GM13976 (cell line): ENCODE measurements around the gene CD93.

Experiments used
- DNase-seq: peaks from one replicate; pipeline ENCODE4 v3.0.0; 2012; ENCODE audit warnings: low spot score
- in situ Hi-C: fragments of 300-500 bp; cut with MboI; formaldehyde crosslinking; loops from one replicate; pipeline ENCODE4 v1.12.0; 2022; ENCODE audit warnings: low sequenced_read_pairs, mixed read lengths, inconsistent platforms; ENCODE audit not compliant: unreplicated experiment
- TF ChIP-seq, protein P1 (sequence below): IDR thresholded peaks from 2 replicates; pipeline ENCODE4 v1.5.1; 2012; ENCODE audit warnings: borderline replicate concordance, mild to moderate bottlenecking; ENCODE audit not compliant: insufficient read depth; ENCODE audit errors: extremely low read depth, missing control alignments, control extremely low read depth

CD93 gene

DNA sequence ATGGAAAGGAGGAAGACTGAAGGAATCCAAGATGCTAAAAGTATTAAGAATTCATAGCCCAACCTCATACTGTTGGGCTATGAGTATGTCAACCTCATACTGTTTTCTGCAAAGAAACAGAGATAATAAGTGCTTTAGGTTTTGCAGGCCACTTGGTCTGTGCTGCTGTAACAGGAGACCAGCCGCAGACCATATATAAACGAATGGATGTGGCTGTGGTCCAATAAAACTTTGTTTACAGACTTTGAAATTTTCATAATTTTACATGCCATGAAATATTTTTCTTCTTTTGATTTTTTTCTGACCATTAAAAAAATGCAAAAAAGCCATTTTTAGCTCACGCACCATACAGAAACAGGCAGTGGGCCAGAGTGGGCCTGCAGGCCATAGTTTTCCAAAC is 23.0 kb downstream of the CD93 start:
- DNase-seq = no peak
- TF ChIP-seq, protein P1, sequence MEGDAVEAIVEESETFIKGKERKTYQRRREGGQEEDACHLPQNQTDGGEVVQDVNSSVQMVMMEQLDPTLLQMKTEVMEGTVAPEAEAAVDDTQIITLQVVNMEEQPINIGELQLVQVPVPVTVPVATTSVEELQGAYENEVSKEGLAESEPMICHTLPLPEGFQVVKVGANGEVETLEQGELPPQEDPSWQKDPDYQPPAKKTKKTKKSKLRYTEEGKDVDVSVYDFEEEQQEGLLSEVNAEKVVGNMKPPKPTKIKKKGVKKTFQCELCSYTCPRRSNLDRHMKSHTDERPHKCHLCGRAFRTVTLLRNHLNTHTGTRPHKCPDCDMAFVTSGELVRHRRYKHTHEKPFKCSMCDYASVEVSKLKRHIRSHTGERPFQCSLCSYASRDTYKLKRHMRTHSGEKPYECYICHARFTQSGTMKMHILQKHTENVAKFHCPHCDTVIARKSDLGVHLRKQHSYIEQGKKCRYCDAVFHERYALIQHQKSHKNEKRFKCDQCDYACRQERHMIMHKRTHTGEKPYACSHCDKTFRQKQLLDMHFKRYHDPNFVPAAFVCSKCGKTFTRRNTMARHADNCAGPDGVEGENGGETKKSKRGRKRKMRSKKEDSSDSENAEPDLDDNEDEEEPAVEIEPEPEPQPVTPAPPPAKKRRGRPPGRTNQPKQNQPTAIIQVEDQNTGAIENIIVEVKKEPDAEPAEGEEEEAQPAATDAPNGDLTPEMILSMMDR = no peak
- in situ Hi-C loops = no loop called here

DNA sequence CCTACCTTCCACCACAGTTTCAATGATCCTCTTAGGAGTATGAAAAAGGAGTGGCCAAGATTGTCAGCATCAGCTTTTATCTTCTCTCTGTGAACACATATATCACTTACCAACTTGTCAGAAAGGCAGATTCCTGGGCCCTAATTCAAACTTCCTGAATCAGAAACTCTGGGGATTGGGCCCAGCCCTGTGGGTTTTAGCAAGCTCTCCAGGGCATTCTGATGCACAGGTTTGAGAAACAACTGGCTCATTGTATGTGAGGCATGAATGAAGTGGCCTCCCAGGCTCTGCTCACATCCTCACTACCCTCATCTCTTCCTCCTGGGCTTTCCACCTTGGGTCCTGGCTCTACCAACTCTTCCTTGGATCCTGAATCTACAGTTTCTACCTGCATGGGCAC is 23.5 kb downstream of the CD93 start:
- in situ Hi-C loops = no loop called here
- TF ChIP-seq, protein P1 = no peak
- DNase-seq = no peak

DNA sequence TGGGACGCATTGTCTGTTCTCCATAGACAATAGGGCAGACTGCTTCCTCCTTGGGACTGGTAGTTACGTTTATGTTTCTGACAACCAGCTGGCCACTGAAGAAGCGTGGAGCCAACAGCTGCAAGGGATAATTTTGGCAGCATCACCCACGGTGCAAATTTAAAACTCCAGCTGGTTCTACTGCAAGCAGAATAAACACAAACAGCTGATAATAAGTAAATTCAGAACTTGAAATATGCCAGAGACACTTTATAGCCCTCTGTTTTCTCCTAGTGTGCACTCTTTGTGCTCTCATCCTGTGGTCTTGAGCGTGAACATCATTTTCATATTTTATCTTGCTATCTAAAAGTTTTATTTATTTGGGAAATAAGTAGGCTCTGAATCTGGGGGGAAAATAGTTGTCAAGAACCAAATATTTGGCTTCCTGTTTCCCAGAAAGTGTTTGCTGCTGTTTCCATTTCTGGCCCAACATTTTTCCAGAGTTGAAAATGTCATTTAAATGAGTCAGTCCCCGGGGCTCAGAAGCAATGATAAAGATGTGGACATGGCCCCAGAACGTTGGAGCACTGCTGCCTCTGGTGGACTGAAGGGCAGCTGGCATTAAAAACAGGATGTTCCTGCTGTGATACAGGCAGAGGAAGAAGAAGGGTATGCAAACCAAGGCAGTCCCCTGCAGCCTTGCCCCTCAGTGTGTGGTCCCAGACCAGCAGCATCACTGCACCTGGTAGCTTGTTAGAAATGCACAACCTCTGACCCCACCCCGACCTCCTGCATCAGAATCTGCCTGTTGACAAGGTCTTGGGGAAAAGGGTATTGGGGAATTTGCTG is 24.2 kb downstream of the CD93 start:
- no peak for DNase-seq

DNA sequence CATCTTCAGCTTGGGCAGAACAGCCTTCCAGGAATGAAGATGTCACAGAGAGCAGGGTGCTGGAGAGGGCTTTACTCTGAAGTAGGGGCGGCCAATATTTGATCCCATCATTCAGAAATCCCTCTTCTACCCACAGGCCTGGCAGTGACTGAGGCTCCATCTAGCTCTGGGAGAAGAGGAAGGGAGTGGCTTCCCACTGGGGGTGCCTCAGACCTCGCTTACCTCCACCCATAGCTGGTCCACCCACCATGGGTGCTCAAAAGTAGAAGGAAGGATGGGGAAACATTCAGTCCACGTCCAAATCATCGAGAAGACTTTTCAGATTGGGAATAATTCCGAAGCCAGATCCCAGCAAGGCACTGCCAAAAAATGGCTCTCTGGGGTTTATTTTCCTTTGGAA is 24.9 kb downstream of the CD93 start:
- DNase-seq = no peak
- in situ Hi-C loops = no loop called here
- TF ChIP-seq, protein P1 = no peak

More for the DNA sequence above, 24.2 kb downstream of the CD93 start:
- in situ Hi-C loops = no loop called here
- TF ChIP-seq, protein P1 = no peak

DNA sequence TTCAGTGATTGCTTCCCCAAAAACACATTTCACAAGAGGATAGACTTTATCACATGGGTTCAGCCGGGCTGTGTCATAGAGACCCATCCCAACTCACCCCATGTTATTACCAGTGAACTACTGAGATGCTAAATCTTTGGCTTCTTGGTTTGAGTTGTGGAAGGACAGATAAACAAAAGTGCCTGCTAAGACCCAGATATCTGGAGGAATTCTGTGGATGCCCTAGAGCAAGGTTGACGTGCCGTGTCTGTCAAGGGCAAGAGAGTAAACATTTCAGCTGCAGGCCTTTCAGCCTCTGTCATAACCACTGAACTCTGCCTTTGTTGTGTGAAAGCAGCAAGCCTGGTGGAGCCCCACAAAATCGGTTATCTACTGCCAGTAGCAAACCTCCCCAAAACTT is 25.5 kb downstream of the CD93 start:
- in situ Hi-C loops = no loop called here
- TF ChIP-seq, protein P1 = no peak
- DNase-seq = no peak

DNA sequence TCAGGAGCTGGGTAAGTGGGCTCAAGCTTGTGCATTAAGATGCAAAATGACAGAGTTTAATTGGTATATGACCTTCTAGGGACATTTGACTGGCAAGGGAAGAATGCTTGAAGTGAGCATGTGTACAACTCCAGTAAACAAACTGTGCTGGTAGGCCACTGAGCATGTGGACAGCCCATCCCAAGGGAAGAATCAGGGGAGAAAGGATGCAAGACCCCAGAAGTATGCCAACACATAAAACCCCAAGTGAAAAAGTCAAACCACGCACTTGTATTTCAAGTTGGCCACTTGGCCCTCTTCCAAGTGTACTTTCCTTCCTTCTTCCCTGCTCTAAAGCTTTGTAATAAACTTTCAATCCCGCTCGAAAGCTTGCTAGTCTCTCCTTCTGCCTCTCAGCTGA is 26.3 kb downstream of the CD93 start:
- no peak for DNase-seq
- TF ChIP-seq, protein P1 = no peak
- in situ Hi-C loops = no loop called here

DNA sequence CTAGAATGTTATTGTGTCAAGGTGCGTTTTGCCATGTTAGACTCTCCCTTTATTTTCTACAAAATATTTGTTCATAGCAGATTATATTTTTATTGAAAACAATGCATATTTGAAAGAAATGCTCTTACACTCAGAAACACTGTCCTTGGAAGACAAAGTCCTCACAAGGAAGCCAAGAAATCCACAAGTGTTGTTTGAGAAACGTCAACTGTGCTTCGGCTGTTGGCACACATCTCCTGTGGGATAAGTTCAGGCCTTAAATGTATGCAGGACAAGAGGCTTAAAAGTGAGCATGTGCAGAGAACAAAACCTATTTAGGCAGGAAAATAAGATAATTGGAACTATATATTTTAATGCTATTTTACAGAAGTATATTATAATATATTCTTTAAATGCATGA is 27.1 kb downstream of the CD93 start:
- in situ Hi-C loops = no loop called here
- TF ChIP-seq, protein P1 = no peak
- DNase-seq = no peak
